Panc1 (cell line): ENCODE measurements around the gene EQTN. TPM values are rescaled to one million over a fixed set of nuclear protein-coding genes. Genes with fewer than 3 reads are reported as not detected.

Source experiments
- ATAC-seq: fragments of 200-7000 bp; cut with Tn5 transposase; 2 replicates; pipeline ENCODE4 v1.9.1; 2020; ENCODE audit warnings: mild to moderate bottlenecking, moderate library complexity
- BruUV-seq: library from RNA; stranded (reverse); fragments of 400-500 nt; replicated peaks from 2 replicates; lab custom pipeline; 2021; lab: Mats Ljungman, UMichigan
- CTCF ChIA-PET: fragments of 300-600 bp; sonication (Branson Sonifier 250); formaldehyde crosslinking; loops from one replicate; lab custom pipeline; 2022; ENCODE audit warnings: antibody characterized with exemption; lab: Charles Lee
- POLR2A ChIA-PET: fragments of 300-600 bp; sonication (Branson Sonifier 250); formaldehyde crosslinking; loops from one replicate; lab custom pipeline; 2022; ENCODE audit warnings: antibody characterized with exemption; lab: Charles Lee
- DNase-seq: peaks from one replicate; pipeline ENCODE4 v3.0.0-alpha.2; 2010; ENCODE audit warnings: low read depth, low spot score
- H3K27ac ChIP-seq: 2 replicates; pipeline ENCODE4 v1.5.1; 2011; ENCODE audit warnings: mild to moderate bottlenecking, low read length, inconsistent platforms
- H3K27me3 ChIP-seq: fragments of 200-500 bp; sonication (Bioruptor generic); 2 replicates; pipeline ENCODE4 v1.6.0; 2014; ENCODE audit warnings: low read length, inconsistent platforms; ENCODE audit not compliant: control insufficient read depth, insufficient read depth
- H3K36me3 ChIP-seq: fragments of 200-500 bp; sonication (Bioruptor generic); 2 replicates; pipeline ENCODE4 v1.5.1; 2014; ENCODE audit warnings: inconsistent platforms, mild to moderate bottlenecking, low read length, moderate library complexity; ENCODE audit not compliant: control insufficient read depth, insufficient read depth
- H3K4me1 ChIP-seq: 2 replicates; pipeline ENCODE4 v1.5.1; 2011; ENCODE audit warnings: inconsistent platforms, mild to moderate bottlenecking, low read length, moderate library complexity; ENCODE audit not compliant: control insufficient read depth, insufficient read depth
- H3K4me3 ChIP-seq, 2 experiments: 2 replicates each; pipeline ENCODE4 v1.5.1; 2011 to 2012; ENCODE audit warnings: low read depth in 2 of 2, low read length in 2 of 2, mild to moderate bottlenecking in 2 of 2, inconsistent platforms in 1 of 2, moderate library complexity in 1 of 2
- H3K9me3 ChIP-seq: fragments of 200-500 bp; sonication (Bioruptor generic); 2 replicates; pipeline ENCODE4 v1.5.1; 2014; ENCODE audit warnings: low read depth, mild to moderate bottlenecking, inconsistent platforms, low read length, moderate library complexity; ENCODE audit not compliant: control insufficient read depth, insufficient read depth
- CTCF ChIP-seq: fragments of 450-650 bp; IDR thresholded peaks from 2 replicates; pipeline ENCODE4 v1.5.1; 2017; ENCODE audit warnings: mild to moderate bottlenecking
- POLR2AphosphoS5 ChIP-seq: IDR thresholded peaks from 2 replicates; pipeline ENCODE4 v1.6.1; 2012; ENCODE audit warnings: mild to moderate bottlenecking, low read depth, low read length, moderate library complexity
- REST ChIP-seq, 2 experiments: IDR thresholded peaks; 2 replicates each; pipeline ENCODE4 v1.6.1; 2011 to 2012; ENCODE audit warnings: low read depth in 2 of 2, control low read depth in 1 of 2, low read length in 1 of 2, mild to moderate bottlenecking in 1 of 2, moderate library complexity in 1 of 2; ENCODE audit not compliant: insufficient read depth in 1 of 2
- SIN3A ChIP-seq: IDR thresholded peaks from 2 replicates; pipeline ENCODE4 v1.6.1; 2012; ENCODE audit warnings: low read depth, mild to moderate bottlenecking, low read length, moderate library complexity, borderline replicate concordance; ENCODE audit not compliant: insufficient read depth
- TCF7L2 ChIP-seq: IDR thresholded peaks from 2 replicates; pipeline ENCODE4 v1.6.1; 2011; ENCODE audit warnings: mild to moderate bottlenecking, low read depth, low read length, inconsistent platforms
- in situ Hi-C: cut with HindIII; loops from 2 replicates; pipeline ENCODE4 v1.10.0; 2016; ENCODE audit warnings: low sequenced_read_pairs, low pct_unique_long_range_greater_than_20kb
- intact Hi-C: fragments of 100-400 bp; cut with micrococcal nuclease; formaldehyde crosslinking; loops from one replicate; pipeline ENCODE4 v1.10.0; 2022; ENCODE audit not compliant: unreplicated experiment
- total RNA-seq: library from RNA; stranded (reverse); gene quantifications from one replicate; pipeline ENCODE4 v1.2.1, GENCODE V29; 2021; ENCODE audit not compliant: unreplicated experiment

The EQTN gene
- total RNA-seq, 1 experiment from 2014 or later: not detected

- no peaks in the 10 kb centered on the region for H3K27me3 ChIP-seq
- in situ Hi-C loops (no loop called here), intact Hi-C loops (no loop called here)
- no peaks in the 10 kb centered on the region for H3K4me1 ChIP-seq
- H3K36me3 ChIP-seq: no peaks in the 10 kb centered on the region
- no peak for TF ChIP-seq REST (IDR thresholded peaks at IDR 0.05; ENCODE audit: insufficient read depth in 1 of 2, low read depth in 2 of 2, low read length in 1 of 2)
- TF ChIP-seq POLR2AphosphoS5: no peak
- no peak for TF ChIP-seq CTCF
- TF ChIP-seq SIN3A: no peak
- no peak for TF ChIP-seq TCF7L2
- ChIA-PET CTCF (no interaction called here), POLR2A (no interaction called here)
- ATAC-seq (no peak), DNase-seq (no peak)
- no TSS peak for BruUV-seq
- H3K4me3 ChIP-seq: no peak overlapping the region
- no peak overlapping the region for H3K27ac ChIP-seq
- H3K9me3 ChIP-seq: no peaks in the 10 kb centered on the region
Observed at GRCh38 chr9:27258662-27259061, 38.3 kb downstream of the EQTN start.

GRCh38 chr9:27248702-27249101, 48.2 kb downstream of the EQTN start:
- ChIA-PET CTCF (no interaction called here), POLR2A (no interaction called here)
- no TSS peak for BruUV-seq
- no peak for DNase-seq
- H3K9me3 ChIP-seq: no peaks in the 10 kb centered on the region
- intact Hi-C loops: no loop called here
- H3K27me3 ChIP-seq: no peaks in the 10 kb centered on the region
- no peak overlapping the region for H3K4me3 ChIP-seq
- no peak for ATAC-seq
- H3K27ac ChIP-seq: no peak overlapping the region
- TF ChIP-seq TCF7L2 (no peak), SIN3A (no peak), REST (IDR thresholded peaks at IDR 0.05; ENCODE audit: insufficient read depth in 1 of 2, low read depth in 2 of 2, low read length in 1 of 2) (no peak), CTCF (no peak), POLR2AphosphoS5 (no peak)
- no peaks in the 10 kb centered on the region for H3K36me3 ChIP-seq
- in situ Hi-C loops: no loop called here
- no peaks in the 10 kb centered on the region for H3K4me1 ChIP-seq
